GM10266 (cell line): Measurements from ENCODE around the gene LENEP.
"Not testable (repeated sequence)": the region's sequence is repeated elsewhere in the genome, so short reads cannot be mapped to it uniquely, and the experiment has no call there.

Source experiments
- DNase-seq: peaks from one replicate; pipeline ENCODE4 v3.0.0; 2012; ENCODE audit errors: extremely low spot score
- CTCF ChIP-seq: IDR thresholded peaks from 2 replicates; pipeline ENCODE4 v1.5.1; 2012; ENCODE audit warnings: mild to moderate bottlenecking, low read depth; ENCODE audit not compliant: control insufficient read depth, insufficient read depth; ENCODE audit errors: missing control alignments

LENEP gene

GRCh38 chr1:154972517-154973343, 20.7 kb upstream of the LENEP start:
- DNase-seq: no peak
- TF ChIP-seq CTCF: no peak

GRCh38 chr1:154973344-154974101, 19.9 kb upstream of the LENEP start:
- peak; percentile 88 for DNase-seq
- no peak for TF ChIP-seq CTCF

GRCh38 chr1:154974102-154974807, 19.1 kb upstream of the LENEP start, which contains the start of gene CKS1B:
CKS1B (plus strand) TSS chr1:154974681; CDS start chr1:154974746, 65 bp downstream.
- no peak for TF ChIP-seq CTCF

GRCh38 chr1:154974808-154975408, 18.5 kb upstream of the LENEP start:
- TF ChIP-seq CTCF: no peak

More at GRCh38 chr1:154974102-154974807, 19.1 kb upstream of the LENEP start, which contains the start of gene CKS1B:
- peak; percentile 93 for DNase-seq

GRCh38 chr1:154975409-154976059, 17.9 kb upstream of the LENEP start:
- TF ChIP-seq CTCF: no peak
- DNase-seq: peak; percentile 39

More at GRCh38 chr1:154974808-154975408, 18.5 kb upstream of the LENEP start:
- peak; percentile 87 for DNase-seq

- DNase-seq: not testable (repeated sequence)
Observed at GRCh38 chr1:154977762-154978161, 15.6 kb upstream of the LENEP start.
